GM10266 (cell line): ENCODE data around the gene NDUFS1.
A peak's percentile ranks its signal among the peaks of the same experiment; 100 is the strongest.
"Not testable (repeated sequence)": the region's sequence is repeated elsewhere in the genome, so short reads cannot be mapped to it uniquely, and the experiment has no call there.

Source experiments
- DNase-seq: peaks from one replicate; pipeline ENCODE4 v3.0.0; 2012; ENCODE audit errors: extremely low spot score
- TF ChIP-seq, protein P1 (sequence below): IDR thresholded peaks from 2 replicates; pipeline ENCODE4 v1.5.1; 2012; ENCODE audit warnings: mild to moderate bottlenecking, low read depth; ENCODE audit not compliant: control insufficient read depth, insufficient read depth; ENCODE audit errors: missing control alignments

NDUFS1 gene

DNA sequence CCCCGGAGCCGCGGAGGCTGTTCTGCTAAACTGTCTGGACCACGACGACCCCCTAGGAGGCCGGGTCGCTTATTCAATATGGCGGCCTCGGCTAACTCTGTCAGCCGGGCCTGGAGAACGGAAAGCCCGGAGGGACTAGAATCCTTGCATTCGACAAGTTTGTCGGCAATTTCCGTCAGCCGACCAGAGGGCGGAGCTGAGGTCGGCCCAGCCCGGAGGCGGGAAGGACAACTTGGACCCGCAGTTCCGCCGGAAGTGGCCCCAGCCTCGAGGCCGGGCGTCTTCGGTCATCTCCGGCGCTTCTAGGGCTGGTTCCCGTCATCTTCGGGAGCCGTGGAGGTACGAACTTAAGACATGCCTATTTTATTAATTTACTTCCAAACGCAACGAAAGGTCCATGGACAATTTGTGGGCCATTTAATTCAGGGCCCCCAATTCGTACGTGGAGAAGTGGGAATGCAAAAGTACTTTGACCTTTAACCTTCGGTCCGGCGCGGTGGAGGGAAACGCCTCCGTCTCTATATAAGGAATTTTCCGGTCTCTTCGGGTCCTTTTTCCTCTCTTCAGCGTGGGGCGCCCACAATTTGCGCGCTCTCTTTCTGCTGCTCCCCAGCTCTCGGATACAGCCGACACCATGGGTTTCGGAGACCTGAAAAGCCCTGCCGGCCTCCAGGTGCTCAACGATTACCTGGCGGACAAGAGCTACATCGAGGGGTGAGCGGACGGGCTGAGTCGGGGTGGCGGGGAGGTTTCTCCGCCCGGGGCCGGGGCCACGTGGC is at the start of gene NDUFS1, which contains the start of gene EEF1B2:
Gene NDUFS1 (minus strand): TSS at position 99 of the 779 bp plus-strand sequence. CDS start 5,766 bp downstream, outside the sequence.
Gene EEF1B2 (plus strand): TSS at position 550 of the 779 bp plus-strand sequence. CDS start 85 bp downstream, at position 635.
- TF ChIP-seq, protein P1, sequence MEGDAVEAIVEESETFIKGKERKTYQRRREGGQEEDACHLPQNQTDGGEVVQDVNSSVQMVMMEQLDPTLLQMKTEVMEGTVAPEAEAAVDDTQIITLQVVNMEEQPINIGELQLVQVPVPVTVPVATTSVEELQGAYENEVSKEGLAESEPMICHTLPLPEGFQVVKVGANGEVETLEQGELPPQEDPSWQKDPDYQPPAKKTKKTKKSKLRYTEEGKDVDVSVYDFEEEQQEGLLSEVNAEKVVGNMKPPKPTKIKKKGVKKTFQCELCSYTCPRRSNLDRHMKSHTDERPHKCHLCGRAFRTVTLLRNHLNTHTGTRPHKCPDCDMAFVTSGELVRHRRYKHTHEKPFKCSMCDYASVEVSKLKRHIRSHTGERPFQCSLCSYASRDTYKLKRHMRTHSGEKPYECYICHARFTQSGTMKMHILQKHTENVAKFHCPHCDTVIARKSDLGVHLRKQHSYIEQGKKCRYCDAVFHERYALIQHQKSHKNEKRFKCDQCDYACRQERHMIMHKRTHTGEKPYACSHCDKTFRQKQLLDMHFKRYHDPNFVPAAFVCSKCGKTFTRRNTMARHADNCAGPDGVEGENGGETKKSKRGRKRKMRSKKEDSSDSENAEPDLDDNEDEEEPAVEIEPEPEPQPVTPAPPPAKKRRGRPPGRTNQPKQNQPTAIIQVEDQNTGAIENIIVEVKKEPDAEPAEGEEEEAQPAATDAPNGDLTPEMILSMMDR, result no peak
- DNase-seq, result peak; percentile 94

DNA sequence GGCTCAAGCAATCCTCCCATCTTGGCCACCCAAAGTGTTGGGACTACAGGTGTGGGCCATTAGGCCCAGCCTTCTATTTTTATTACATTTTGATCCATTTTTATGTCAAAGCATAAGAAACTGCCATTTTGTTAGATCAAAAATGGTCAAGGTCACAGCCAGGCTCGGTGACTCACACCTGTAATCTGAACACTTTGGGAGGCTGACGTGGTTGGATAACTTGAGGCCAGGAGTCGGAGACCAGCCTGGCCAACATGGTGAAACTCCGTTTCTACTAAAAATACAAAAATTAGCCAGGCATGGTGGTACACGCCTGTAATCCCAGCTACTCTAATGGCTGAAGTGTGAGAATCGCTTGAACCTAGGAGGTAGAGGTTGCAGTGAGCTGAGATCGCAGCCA is 49.7 kb upstream of the NDUFS1 start:
- TF ChIP-seq, protein P1, result no peak
- no peak for DNase-seq

DNA sequence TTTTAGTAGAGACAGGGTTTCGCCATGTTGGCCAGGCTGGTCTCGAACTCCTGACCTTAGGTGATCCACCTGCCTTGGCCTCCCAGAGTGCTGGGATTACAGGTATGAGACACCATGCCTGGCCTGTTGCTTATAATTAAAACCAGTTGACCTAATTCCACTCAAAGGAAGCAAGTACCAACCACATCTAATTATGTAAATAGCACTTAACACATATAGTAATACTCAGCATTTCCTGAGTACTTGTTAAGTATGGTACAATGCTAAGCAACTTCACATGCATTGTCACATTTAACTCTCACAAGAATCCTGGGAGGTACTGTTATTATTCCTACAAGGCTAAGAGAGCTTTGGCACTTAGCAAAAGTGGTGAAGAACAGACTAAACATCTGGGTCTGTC is 48.1 kb upstream of the NDUFS1 start:
- DNase-seq, result not testable (repeated sequence)

DNA sequence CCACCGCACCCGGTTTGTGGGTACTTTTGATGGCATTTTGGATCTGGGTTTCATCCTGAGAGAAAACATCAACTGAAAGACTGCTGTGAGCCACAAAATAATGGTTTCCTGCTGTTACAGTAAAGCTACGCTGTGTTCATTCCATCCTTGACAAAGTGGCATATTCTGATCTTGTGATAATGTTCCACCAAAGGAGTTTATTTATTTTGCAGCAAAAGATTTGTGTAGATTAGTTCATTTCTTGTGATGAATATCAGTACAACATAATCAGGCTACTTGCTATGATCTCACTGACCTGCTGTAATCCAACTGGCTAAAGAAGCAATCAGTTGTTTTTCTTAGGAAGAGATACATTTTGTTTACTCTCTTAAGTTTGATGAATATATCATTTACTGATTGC is 45.5 kb upstream of the NDUFS1 start:
- TF ChIP-seq, protein P1, result no peak
- no peak for DNase-seq

DNA sequence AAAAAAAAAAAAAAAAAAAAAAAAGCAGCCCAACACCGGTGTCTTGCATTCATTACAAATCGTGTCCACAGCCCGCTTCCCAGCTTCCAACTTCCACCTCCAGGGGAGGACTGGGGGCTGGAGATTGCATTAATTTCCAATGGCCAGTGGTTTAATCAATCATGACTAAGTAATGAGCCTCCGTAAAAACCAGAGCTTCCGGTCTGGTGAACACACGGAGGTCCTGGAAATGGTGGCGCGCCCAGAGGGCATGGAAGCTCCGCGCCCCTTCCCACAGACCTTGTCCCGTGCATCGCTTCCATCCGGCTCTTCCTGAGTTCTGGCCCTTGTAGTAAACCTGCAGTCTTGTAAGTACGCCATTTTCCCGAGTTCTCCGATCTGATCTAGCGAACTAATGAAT is 44.1 kb upstream of the NDUFS1 start:
- TF ChIP-seq, protein P1, result no peak
- no peak for DNase-seq

DNA sequence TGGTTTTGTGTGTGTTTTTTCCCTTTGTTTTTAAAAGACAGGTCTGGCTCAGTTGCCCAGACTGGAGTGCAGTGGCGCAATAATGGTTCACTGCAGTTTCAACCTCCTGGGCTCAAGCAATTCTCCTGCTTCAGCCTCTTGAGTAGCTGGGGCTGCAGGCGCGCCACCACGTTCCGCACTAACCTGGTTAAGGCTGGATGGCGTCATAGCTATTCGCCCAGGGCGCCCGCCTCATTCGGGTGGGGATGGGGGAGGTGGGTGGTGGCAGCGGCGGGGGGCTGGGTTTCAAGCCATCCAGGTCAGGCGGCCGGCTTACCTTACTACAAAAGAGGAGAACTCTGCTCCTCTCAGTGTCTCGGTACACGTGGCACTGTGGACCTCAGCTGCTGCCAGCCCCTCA is 43.2 kb upstream of the NDUFS1 start:
- no peak for DNase-seq
- TF ChIP-seq, protein P1, result no peak

DNA sequence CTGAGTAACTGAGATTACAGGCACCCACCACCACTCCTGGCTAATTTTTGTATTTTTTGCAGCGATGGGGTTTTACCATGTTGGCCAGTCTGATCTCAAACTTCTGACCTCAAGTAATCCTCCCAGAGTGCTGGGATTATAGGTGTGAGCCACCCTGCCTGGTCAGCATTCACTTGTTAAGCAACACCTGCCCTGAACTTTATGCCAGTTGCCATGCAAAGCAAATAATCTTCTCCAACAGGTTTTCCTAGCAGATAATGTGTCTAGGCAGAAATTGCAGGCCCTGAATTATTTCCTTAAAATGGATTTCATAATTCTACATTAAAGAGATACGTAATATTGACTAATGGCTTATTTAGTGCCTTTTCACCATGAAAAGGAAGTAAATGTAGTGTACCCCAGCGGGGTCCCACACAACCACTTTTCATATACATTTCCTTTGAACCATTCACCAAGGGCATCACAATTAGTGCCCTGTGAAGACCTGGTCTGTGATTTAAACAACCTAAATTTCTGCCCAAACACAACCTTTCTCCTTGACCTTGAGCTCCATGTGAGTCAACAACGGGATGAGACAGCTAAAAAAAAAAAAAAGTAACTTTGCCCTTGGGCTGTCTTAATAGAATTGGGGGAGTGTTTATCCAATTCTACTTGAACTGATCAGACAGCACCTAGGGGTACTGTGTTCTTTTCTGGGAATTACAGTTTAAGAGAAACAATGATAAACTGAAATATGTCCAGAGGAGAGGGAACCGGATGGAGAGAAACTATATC is 42.0 kb upstream of the NDUFS1 start:
- DNase-seq, result no peak
- TF ChIP-seq, protein P1, result no peak
